Right lobe of liver (tissue), 6 donors: ENCODE data around the gene YWHAG. TPM values are rescaled to one million over a fixed set of nuclear protein-coding genes. Genes with fewer than 3 reads are reported as not detected.
A peak's percentile ranks its signal among the peaks of the same experiment; 100 is the strongest.

ENCODE experiments used
- ATAC-seq, 4 donors: fragments of 200-7000 bp; cut with Tn5 transposase; one replicate each; pipeline ENCODE4 v1.9.1; 2020; ENCODE audit warnings: mild to moderate bottlenecking in 4 of 4, moderate library complexity in 4 of 4
- DNase-seq, 3 donors: peaks; one replicate each; pipeline ENCODE4 v3.0.0-alpha.2; 2020
- H3K27ac ChIP-seq, 3 donors: fragments of 200-600 bp; one replicate each; pipeline ENCODE4 v1.8.0; 2022
- H3K27me3 ChIP-seq, 2 donors: fragments of 200-600 bp; one replicate each; pipeline ENCODE4 v1.8.0; 2022
- H3K36me3 ChIP-seq, 4 donors: fragments of 200-600 bp; sonication (generic) in 1 of 4; one replicate each; pipeline versions ENCODE4 v1.5.1 to v1.8.0; 2017 to 2022; ENCODE audit warnings: control low read depth in 1 of 4
- H3K4me1 ChIP-seq, 4 donors: fragments of 200-600 bp; sonication (generic) in 1 of 4; one replicate each; pipeline versions ENCODE4 v1.5.1 to v1.8.0; 2017 to 2022; ENCODE audit warnings: control low read depth in 1 of 4
- H3K4me3 ChIP-seq, 3 donors: fragments of 200-600 bp; one replicate each; pipeline ENCODE4 v1.8.0; 2022
- H3K9me3 ChIP-seq, 4 donors: fragments of 200-600 bp; sonication (generic) in 1 of 4; one replicate each; pipeline versions ENCODE4 v1.5.1 to v1.8.0; 2017 to 2022; ENCODE audit warnings: control low read depth in 1 of 4
- CTCF ChIP-seq, 4 donors: fragments of 200-600 bp in 3 of 4; fragments of 450-650 bp in 1 of 4; IDR thresholded peaks; one replicate each; pipeline versions ENCODE4 v1.5.1 to v1.8.0; 2016 to 2022; ENCODE audit warnings: antibody characterized with exemption in 4 of 4, mild to moderate bottlenecking in 2 of 4
- POLR2A ChIP-seq: fragments of 450-650 bp; IDR thresholded peaks from one replicate; pipeline ENCODE4 v1.6.1; 2017; ENCODE audit warnings: antibody characterized with exemption, mild to moderate bottlenecking
- WGBS: methylation state at CpG from one replicate; pipeline ENCODE4 v1.1.6; 2018; ENCODE audit warnings: low coverage, low lambda C conversion rate; ENCODE audit not compliant: insufficient coverage; ENCODE audit errors: missing lambda C conversion rate; 5-methylcytosine and 5-hydroxymethylcytosine counted together
- intact Hi-C, 2 donors: fragments of 100-400 bp; cut with DNase I; formaldehyde crosslinking; loops; one replicate each; pipeline versions ENCODE4 v1.11.2 to v1.14.1; 2022
- total RNA-seq, 6 experiments: library from RNA; depleted of rRNA in 2 of 6; stranded (reverse); fragments of >200 nt in 2 of 6; fragmentation: NEBNext Ultra II Directional in 3 of 6; extraction: Animal tissue kit (Norgen Biotek cat#: 25700) in 3 of 6; gene quantifications; one replicate each; pipeline versions ENCODE4 v1.1.0 to v1.2.4, GENCODE V29; 2016 to 2023
- donor health status: DM: no; HTN: yes; CAD: no.
- donor health status: DM: no; HTN: no; CAD: no.
- donor health status: DM: no; HTN: no; CAD: no.
- donor health status: DM: no; HTN: yes; CAD: no.
- donor health status: DM: no; HTN: yes; CAD: no.

Gene YWHAG
- total RNA-seq, 6 experiments from 2014 or later: 43.5 to 69.1 (median 58.4) TPM

DNA sequence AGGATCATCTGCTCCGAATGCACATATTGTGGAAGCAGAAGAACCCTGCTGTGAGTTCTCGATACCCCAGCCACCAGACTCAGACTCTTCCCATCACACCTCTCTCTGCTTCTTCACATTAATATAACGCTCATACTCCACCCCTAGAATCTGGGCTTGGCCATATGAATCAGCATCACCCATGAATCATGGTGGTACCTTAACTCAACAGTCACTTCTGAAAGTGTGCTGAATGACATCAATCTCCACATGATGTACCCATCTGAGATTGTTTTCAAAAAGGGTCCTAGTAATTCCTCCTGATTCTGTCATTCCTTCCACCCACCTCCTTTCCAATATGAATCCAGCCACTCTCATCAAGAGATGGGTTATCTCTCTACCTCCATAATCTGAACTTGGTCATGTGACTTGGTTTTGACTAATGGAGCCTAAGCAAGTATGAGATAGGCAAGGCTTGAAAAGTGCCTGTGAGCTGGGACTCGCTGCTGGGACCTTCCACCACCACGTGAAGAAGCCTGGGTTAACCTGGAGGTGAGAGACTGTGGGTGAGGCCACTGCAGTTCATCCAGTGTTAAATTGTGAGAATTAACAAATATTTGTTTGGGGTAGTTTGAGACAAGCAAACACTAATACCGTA, 15.4 kb downstream of the YWHAG start:
- no peaks in the 10 kb centered on the region for H3K9me3 ChIP-seq
- intact Hi-C loops: no loop called here
- H3K4me1 ChIP-seq: peaks cover 0 to 66% (median 11%) of the 10 kb centered on the region in 4 donors
- no peak overlapping the region for H3K4me3 ChIP-seq
- H3K27me3 ChIP-seq: no peaks in the 10 kb centered on the region
- TF ChIP-seq CTCF (IDR thresholded peaks at IDR 0.05): no peak
- no peak for TF ChIP-seq POLR2A
- no peak for DNase-seq
- peaks cover 0 to 40% (median 11%) of the 10 kb centered on the region in 4 donors for H3K36me3 ChIP-seq
- 61% methylated on average over 6 of the region's 6 CpGs for WGBS
- H3K27ac ChIP-seq: peak overlapping the region in 1 of 3 donors; percentile 18
- peak in 2 of 4 donors; percentile 58 to 78 for ATAC-seq

DNA sequence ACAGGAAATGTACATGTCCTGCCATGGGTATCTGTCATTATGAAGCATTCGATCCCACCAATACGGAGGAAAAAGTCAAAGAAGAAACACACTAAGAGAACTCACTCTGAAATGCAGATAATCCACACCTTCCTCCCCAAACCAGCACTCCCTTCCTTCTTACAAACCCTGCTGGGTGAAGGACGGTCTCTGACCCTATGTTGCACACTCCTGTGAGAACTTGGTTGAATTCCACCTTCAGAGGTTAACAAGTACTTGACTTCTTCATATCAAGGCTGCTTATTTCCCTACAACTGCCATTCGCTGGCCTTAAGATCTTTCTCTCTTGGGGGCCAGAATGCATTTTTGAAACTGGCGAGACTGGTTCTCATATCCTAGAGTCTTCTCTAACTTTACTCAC, 16.6 kb downstream of the YWHAG start:
- Histone ChIP-seq H3K27ac (no peak overlapping the region), H3K27me3 (no peaks in the 10 kb centered on the region), H3K4me3 (no peak overlapping the region), H3K9me3 (no peaks in the 10 kb centered on the region), H3K36me3 (peaks cover 0 to 36% (median 9%) of the 10 kb centered on the region in 4 donors), H3K4me1 (peaks cover 0 to 68% (median 11%) of the 10 kb centered on the region in 4 donors)
- TF ChIP-seq CTCF (IDR thresholded peaks at IDR 0.05): no peak
- no peak for TF ChIP-seq POLR2A
- DNase-seq (no peak), ATAC-seq (no peak)
- WGBS: 62% methylated on average over 5 of the region's 5 CpGs
- intact Hi-C loops: no loop called here

- H3K27ac ChIP-seq: no peak overlapping the region
- WGBS: 80% methylated on average over 1 of the region's 3 CpGs
- no peaks in the 10 kb centered on the region for H3K27me3 ChIP-seq
- H3K9me3 ChIP-seq: no peaks in the 10 kb centered on the region
- intact Hi-C loops: no loop called here
- peaks cover 0 to 22% (median 7%) of the 10 kb centered on the region in 4 donors for H3K36me3 ChIP-seq
- ATAC-seq: no peak
- H3K4me1 ChIP-seq: peaks cover 0 to 57% (median 7%) of the 10 kb centered on the region in 4 donors
- H3K4me3 ChIP-seq: no peak overlapping the region
- DNase-seq: no peak
- no peak for TF ChIP-seq POLR2A
- TF ChIP-seq CTCF (IDR thresholded peaks at IDR 0.05): no peak
Measured at GRCh38 chr7:76340617-76341131, 18.1 kb downstream of the YWHAG start.

GRCh38 chr7:76338298-76339084, 20.3 kb downstream of the YWHAG start:
- Histone ChIP-seq H3K36me3 (peaks cover 0 to 10% (median 3%) of the 10 kb centered on the region in 4 donors), H3K27me3 (no peaks in the 10 kb centered on the region), H3K4me3 (no peak overlapping the region), H3K9me3 (no peaks in the 10 kb centered on the region), H3K4me1 (peaks cover 0 to 56% (median 8%) of the 10 kb centered on the region in 4 donors), H3K27ac (no peak overlapping the region)
- TF ChIP-seq POLR2A (no peak), CTCF (IDR thresholded peaks at IDR 0.05) (no peak)
- ATAC-seq (no peak), DNase-seq (no peak)
- 69% methylated on average over 8 of the region's 9 CpGs for WGBS
- intact Hi-C loops: no loop called here
